Neural crest cell (in vitro differentiated cells): ENCODE results near the gene PLD4. TPM values are rescaled to one million over a fixed set of nuclear protein-coding genes. Genes with fewer than 3 reads are reported as not detected.

Experiments used
- DNase-seq: peaks from one replicate; pipeline ENCODE4 v3.0.0; 2021; ENCODE audit warnings: low read depth, mixed read lengths, low spot score
- H3K27ac Mint-ChIP-seq: one replicate; pipeline ENCODE4 v1.8.0; 2021; ENCODE audit warnings: mild to moderate bottlenecking, mixed read lengths; ENCODE audit not compliant: unreplicated experiment
- H3K27me3 Mint-ChIP-seq: 2 replicates; pipeline ENCODE4 v1.8.0; 2021; ENCODE audit warnings: low read depth, mild to moderate bottlenecking, mixed read lengths
- H3K36me3 Mint-ChIP-seq: 2 replicates; pipeline ENCODE4 v1.8.0; 2021; ENCODE audit warnings: low read depth, mild to moderate bottlenecking, mixed read lengths
- H3K4me1 Mint-ChIP-seq: 2 replicates; pipeline ENCODE4 v1.8.0; 2021; ENCODE audit warnings: mixed read lengths
- H3K4me3 Mint-ChIP-seq: one replicate; pipeline ENCODE4 v1.8.0; 2021; ENCODE audit warnings: mild to moderate bottlenecking, mixed read lengths
- H3K9me3 Mint-ChIP-seq: 2 replicates; pipeline ENCODE4 v1.8.0; 2021; ENCODE audit warnings: mixed read lengths
- long read RNA-seq: library from polyadenylated mRNA; unstranded; transcript quantifications from one replicate; pipeline ENCODE4 v2.0.0, GENCODE V29; 2020
- total RNA-seq: library from RNA; stranded (reverse); gene quantifications from 2 replicates; pipeline ENCODE4 v1.2.1, GENCODE V29; 2021
- TF ChIP-seq, protein P1 (sequence below): fragments of 200-600 bp; sonication (generic); conservative IDR thresholded peaks from 2 replicates; pipeline ENCODE4 v1.5.0; 2021; ENCODE audit warnings: antibody characterized with exemption, mild to moderate bottlenecking

Gene PLD4, protein sequence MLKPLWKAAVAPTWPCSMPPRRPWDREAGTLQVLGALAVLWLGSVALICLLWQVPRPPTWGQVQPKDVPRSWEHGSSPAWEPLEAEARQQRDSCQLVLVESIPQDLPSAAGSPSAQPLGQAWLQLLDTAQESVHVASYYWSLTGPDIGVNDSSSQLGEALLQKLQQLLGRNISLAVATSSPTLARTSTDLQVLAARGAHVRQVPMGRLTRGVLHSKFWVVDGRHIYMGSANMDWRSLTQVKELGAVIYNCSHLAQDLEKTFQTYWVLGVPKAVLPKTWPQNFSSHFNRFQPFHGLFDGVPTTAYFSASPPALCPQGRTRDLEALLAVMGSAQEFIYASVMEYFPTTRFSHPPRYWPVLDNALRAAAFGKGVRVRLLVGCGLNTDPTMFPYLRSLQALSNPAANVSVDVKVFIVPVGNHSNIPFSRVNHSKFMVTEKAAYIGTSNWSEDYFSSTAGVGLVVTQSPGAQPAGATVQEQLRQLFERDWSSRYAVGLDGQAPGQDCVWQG
- 0.02 and 0.05 TPM in 2 replicates for total RNA-seq
- long read RNA-seq = 0 reads

DNA sequence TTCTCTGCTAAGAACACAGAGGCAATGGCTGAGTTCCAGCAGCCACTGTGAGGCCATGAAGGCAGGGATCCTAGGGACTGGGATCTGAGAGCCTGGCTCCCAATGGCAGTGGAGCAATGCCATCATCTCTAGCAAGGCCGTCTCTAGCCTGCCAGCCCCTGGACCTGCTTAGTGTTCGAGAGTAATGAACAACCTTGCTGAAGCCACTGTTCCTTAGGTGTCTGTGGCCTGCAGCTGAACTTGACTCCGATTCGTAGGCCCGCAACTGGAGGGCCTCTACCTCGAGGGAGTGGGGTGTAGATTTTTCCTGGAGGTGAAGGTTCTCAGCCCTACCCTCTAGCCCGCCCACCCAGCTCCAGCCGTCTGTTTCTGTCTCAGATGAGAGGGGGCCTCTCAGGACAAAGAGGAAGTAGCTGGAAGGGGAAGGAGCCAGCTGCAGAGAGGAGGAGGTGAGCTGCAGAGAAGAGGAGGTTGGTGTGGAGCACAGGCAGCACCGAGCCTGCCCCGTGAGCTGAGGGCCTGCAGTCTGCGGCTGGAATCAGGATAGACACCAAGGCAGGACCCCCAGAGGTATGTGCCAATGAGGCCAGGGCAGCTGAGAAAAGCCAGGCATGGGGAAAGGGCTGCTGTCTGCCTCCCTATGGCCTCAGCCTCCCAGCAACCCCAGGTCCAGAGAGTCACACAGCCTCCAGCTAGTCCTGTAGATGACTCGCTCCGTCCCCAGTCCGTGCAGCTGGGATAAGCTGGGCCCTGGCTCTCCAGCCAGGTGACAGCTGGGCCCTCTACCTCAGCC lies at the start of gene PLD4:
Gene PLD4, plus strand, starts transcription at position 459 of the 793 bp plus-strand sequence. CDS start 2,262 bp downstream, outside the sequence.
- no peak for DNase-seq
- no peaks in the 10 kb centered on the region for H3K9me3 Mint-ChIP-seq
- H3K36me3 Mint-ChIP-seq = no peaks in the 10 kb centered on the region

DNA sequence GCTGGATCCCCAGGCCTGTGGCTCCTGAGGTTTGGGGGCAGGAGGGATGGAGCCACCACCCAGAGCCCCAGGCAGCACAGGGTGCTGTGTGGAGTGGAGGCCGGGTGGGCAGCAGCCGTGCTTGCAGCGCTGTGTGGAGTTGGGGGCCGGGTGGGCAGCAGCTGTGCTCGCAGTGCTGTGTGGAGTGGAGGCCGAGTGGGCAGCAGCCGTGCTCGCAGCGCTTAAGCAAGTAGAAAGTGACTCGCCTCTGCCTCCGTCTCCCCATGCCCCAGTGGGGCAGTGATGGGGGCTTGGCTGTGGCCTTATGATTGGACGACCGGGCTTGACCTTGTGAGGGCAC lies 49.3 kb upstream of the PLD4 start:
- TF ChIP-seq, protein P1, sequence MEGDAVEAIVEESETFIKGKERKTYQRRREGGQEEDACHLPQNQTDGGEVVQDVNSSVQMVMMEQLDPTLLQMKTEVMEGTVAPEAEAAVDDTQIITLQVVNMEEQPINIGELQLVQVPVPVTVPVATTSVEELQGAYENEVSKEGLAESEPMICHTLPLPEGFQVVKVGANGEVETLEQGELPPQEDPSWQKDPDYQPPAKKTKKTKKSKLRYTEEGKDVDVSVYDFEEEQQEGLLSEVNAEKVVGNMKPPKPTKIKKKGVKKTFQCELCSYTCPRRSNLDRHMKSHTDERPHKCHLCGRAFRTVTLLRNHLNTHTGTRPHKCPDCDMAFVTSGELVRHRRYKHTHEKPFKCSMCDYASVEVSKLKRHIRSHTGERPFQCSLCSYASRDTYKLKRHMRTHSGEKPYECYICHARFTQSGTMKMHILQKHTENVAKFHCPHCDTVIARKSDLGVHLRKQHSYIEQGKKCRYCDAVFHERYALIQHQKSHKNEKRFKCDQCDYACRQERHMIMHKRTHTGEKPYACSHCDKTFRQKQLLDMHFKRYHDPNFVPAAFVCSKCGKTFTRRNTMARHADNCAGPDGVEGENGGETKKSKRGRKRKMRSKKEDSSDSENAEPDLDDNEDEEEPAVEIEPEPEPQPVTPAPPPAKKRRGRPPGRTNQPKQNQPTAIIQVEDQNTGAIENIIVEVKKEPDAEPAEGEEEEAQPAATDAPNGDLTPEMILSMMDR = no peak
- Mint-ChIP-seq H3K4me3 (no peak overlapping the region), H3K27me3 (no peaks in the 10 kb centered on the region), H3K9me3 (no peaks in the 10 kb centered on the region), H3K27ac (no peak overlapping the region), H3K4me1 (no peaks in the 10 kb centered on the region), H3K36me3 (no peaks in the 10 kb centered on the region)
- no peak for DNase-seq

More for the DNA sequence above, at the start of gene PLD4:
- Mint-ChIP-seq H3K27ac (no peak within 1 kb of the TSS), H3K4me3 (no peak within 1 kb of the TSS), H3K27me3 (no peaks in the 10 kb centered on the region), H3K4me1 (peaks cover 3% of the 10 kb centered on the region)
- TF ChIP-seq, protein P1 = no peak

DNA sequence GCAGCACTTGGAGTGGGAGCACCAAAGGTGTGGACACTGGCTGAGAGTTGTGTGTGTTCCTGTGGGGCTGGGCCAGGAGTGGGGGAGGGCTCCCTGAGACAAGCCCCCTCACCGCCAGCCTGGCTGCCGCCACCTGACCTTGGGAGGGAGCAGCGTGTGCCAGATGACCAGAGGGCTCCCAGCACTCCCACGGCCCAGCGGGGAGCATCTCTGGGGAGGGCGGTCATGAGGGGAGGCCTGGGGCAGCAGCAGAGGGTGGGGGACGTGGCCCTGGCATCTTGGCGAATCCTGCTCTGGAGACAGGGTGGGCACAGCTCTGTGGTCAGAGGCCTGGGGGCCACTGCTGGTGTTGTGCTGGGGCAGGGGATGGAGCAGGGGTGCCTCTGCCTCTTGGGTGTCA lies 48.9 kb upstream of the PLD4 start:
- H3K9me3 Mint-ChIP-seq = no peaks in the 10 kb centered on the region
- no peak overlapping the region for H3K4me3 Mint-ChIP-seq
- TF ChIP-seq, protein P1 = no peak
- DNase-seq = no peak
- no peaks in the 10 kb centered on the region for H3K36me3 Mint-ChIP-seq
- H3K27me3 Mint-ChIP-seq = no peaks in the 10 kb centered on the region
- H3K27ac Mint-ChIP-seq = no peak overlapping the region
- H3K4me1 Mint-ChIP-seq = no peaks in the 10 kb centered on the region

DNA sequence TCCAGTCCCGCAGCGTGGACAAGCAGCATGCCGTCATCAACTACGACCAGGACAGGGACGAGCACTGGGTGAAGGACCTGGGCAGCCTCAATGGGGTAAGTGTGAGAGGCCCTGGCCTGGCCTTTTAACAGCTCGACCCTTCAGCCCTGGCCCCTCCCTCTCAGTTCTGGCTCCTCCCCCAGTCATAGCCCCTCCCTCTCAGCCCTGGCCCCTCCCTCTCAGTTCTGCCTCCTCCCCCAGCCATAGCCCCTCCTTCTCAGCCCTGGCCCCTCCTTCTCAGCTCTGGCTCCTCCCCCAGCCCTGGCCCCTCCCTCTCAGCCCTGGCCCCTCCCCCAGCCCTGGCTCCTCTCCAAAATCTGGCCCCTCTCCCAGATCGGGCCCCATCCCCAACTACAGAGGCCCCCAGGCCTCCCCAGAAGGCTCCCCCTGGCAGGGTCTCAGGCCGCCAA lies 48.4 kb upstream of the PLD4 start:
- Mint-ChIP-seq H3K27ac (no peak overlapping the region), H3K4me3 (no peak overlapping the region), H3K9me3 (no peaks in the 10 kb centered on the region), H3K4me1 (no peaks in the 10 kb centered on the region), H3K27me3 (no peaks in the 10 kb centered on the region), H3K36me3 (no peaks in the 10 kb centered on the region)
- TF ChIP-seq, protein P1 = no peak
- DNase-seq = no peak

DNA sequence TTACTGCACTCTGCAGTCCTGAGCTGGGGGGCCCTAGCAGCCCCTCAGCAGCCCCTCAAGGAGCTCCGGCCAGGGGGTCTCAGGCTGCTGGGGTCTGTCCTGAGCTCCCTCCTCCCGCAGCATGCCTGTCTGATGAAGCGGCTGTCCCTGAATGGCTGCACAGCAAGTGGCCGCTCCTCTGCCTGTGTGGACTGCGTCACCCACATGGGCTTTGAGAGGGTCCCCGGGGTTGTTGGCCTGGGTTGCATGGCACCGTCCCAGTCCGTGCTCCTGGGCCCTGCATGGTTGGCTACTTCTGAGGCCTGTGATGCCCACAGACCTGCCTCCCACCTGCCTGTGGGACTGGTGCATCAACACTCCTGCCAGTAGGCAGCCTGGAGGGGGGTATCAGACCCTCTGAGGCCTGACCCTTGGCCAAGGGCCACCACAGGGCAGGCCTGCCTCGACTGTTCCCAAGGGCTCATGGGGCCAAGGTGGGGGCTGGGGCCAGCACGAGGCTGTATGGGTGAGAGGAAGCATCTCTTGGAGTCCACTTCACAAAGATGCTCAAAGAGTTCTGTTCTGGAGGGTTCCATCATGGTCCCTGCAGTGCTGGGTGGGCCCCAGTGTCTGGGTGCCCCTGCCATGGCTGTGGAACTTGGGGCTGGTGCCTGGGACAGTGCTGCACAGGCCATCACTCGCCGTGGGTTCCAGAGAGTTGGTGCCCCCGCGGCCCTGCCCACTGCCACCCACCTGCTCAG lies 47.4 kb upstream of the PLD4 start:
- Mint-ChIP-seq H3K4me3 (no peak overlapping the region), H3K9me3 (no peaks in the 10 kb centered on the region), H3K4me1 (no peaks in the 10 kb centered on the region), H3K36me3 (no peaks in the 10 kb centered on the region), H3K27ac (no peak overlapping the region), H3K27me3 (no peaks in the 10 kb centered on the region)
- DNase-seq = no peak
- TF ChIP-seq, protein P1 = no peak
